AG04450 (cell line): ENCODE data around the gene ETV4. TPM values are rescaled to one million over a fixed set of nuclear protein-coding genes. Genes with fewer than 3 reads are reported as not detected.

Source experiments
- CTCF ChIA-PET: fragments of 300-600, 350-600 bp; formaldehyde crosslinking; extraction: SDS; loops from one replicate; lab custom pipeline; 2022; ENCODE audit warnings: antibody characterized with exemption, inconsistent platforms; lab: Charles Lee
- POLR2A ChIA-PET: fragments of 350-600 bp; formaldehyde crosslinking; extraction: SDS; loops from one replicate; lab custom pipeline; 2021; ENCODE audit warnings: antibody characterized with exemption, inconsistent platforms; lab: Yijun Ruan, JAX
- DNase-seq: peaks from one replicate; pipeline ENCODE4 v3.0.0-alpha.2; 2011; ENCODE audit warnings: low read depth, low spot score
- H3K27ac ChIP-seq: one replicate; pipeline ENCODE4 v1.5.1; 2012; ENCODE audit warnings: low read depth, low read length, control low read depth
- H3K27me3 ChIP-seq: one replicate; pipeline ENCODE4 v1.6.0; 2012; ENCODE audit warnings: low read length; ENCODE audit not compliant: control insufficient read depth, insufficient read depth
- H3K4me3 ChIP-seq: 2 replicates; pipeline ENCODE4 v1.5.1; 2011; ENCODE audit warnings: mild to moderate bottlenecking, low read depth, low read length, control low read depth
- H3K9me3 ChIP-seq: 2 replicates; pipeline ENCODE4 v1.5.1; 2012; ENCODE audit warnings: low read length; ENCODE audit not compliant: control insufficient read depth, insufficient read depth
- polyA plus RNA-seq: library from polyadenylated mRNA; depleted of rRNA; stranded (reverse); fragments of >200 nt; gene quantifications from 2 replicates; pipeline ENCODE4 v1.2.3, GENCODE V29; 2011
- TF ChIP-seq, protein P1 (sequence below): IDR thresholded peaks from 2 replicates; pipeline ENCODE4 v1.5.1; 2011; ENCODE audit warnings: low read depth, low read length, control low read depth, inconsistent platforms

Gene ETV4
- polyA plus RNA-seq, 1 experiment = 6.7 TPM

- no peak overlapping the region for H3K4me3 ChIP-seq
- H3K27ac ChIP-seq = no peak overlapping the region
- H3K9me3 ChIP-seq = no peaks in the 10 kb centered on the region
- no peaks in the 10 kb centered on the region for H3K27me3 ChIP-seq
- POLR2A ChIA-PET = no interaction called here
- no peak for DNase-seq
- TF ChIP-seq, protein P1, sequence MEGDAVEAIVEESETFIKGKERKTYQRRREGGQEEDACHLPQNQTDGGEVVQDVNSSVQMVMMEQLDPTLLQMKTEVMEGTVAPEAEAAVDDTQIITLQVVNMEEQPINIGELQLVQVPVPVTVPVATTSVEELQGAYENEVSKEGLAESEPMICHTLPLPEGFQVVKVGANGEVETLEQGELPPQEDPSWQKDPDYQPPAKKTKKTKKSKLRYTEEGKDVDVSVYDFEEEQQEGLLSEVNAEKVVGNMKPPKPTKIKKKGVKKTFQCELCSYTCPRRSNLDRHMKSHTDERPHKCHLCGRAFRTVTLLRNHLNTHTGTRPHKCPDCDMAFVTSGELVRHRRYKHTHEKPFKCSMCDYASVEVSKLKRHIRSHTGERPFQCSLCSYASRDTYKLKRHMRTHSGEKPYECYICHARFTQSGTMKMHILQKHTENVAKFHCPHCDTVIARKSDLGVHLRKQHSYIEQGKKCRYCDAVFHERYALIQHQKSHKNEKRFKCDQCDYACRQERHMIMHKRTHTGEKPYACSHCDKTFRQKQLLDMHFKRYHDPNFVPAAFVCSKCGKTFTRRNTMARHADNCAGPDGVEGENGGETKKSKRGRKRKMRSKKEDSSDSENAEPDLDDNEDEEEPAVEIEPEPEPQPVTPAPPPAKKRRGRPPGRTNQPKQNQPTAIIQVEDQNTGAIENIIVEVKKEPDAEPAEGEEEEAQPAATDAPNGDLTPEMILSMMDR = no peak
- CTCF ChIA-PET = interaction anchor here (0.7 to 1.5 kb wide), 2 partner anchors 24 to 413 kb away, joined by 3 to 9 read pairs; no protein-coding TSS in a partner anchor
These were observed 6.2 kb upstream of the ETV4 start for GRCh38 chr17:43552229-43552837.

DNA sequence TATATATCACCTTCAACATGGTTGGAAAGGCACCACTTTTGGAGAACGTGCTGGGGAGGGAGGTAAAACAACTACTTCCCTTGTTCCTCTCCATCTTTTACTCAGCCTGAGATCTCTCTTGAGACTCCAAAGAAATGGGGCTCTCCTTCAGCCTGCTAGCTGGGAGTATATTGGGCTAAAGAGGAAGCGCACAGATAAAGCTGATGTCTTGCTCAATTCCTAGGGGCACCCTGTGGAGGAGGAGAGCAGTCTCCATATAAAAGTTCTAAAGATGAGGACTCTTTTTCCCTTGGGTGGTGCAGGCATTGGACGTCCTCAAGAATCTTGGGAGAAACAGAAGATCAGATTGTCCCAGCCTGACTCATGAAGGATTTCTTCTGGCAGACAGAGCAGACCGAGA, 4.6 kb upstream of the ETV4 start:
- Histone ChIP-seq H3K27me3 (no peaks in the 10 kb centered on the region), H3K4me3 (no peak overlapping the region), H3K27ac (no peak overlapping the region), H3K9me3 (no peaks in the 10 kb centered on the region)
- DNase-seq = no peak
- ChIA-PET CTCF (interaction anchor here (1.5 kb wide), 1 partner anchor 26 kb away, joined by 9 read pairs; no protein-coding TSS in a partner anchor), POLR2A (no interaction called here)
- TF ChIP-seq, protein P1 = no peak

- Histone ChIP-seq H3K27me3 (no peaks in the 10 kb centered on the region), H3K27ac (no peak overlapping the region), H3K4me3 (no peak overlapping the region), H3K9me3 (no peaks in the 10 kb centered on the region)
- DNase-seq = no peak
- TF ChIP-seq, protein P1 = no peak
- POLR2A ChIA-PET = no interaction called here
- CTCF ChIA-PET = interaction anchor here (0.8 kb wide), 1 partner anchor 28 kb away, joined by 3 read pairs; no protein-coding TSS in a partner anchor
These were observed 3.4 kb upstream of the ETV4 start for GRCh38 chr17:43549496-43549895.

GRCh38 chr17:43548689-43549379, 2.7 kb upstream of the ETV4 start:
- no peak for DNase-seq
- H3K4me3 ChIP-seq = no peak overlapping the region
- H3K9me3 ChIP-seq = no peaks in the 10 kb centered on the region
- no peaks in the 10 kb centered on the region for H3K27me3 ChIP-seq
- ChIA-PET CTCF (interaction anchor here (0.6 kb wide), 1 partner anchor 65 kb away, joined by 6 read pairs; the partner anchor contains the start of gene DHX8), POLR2A (no interaction called here)
- TF ChIP-seq, protein P1 = no peak
- no peak overlapping the region for H3K27ac ChIP-seq

- no peaks in the 10 kb centered on the region for H3K27me3 ChIP-seq
- TF ChIP-seq, protein P1 = no peak
- no peaks in the 10 kb centered on the region for H3K9me3 ChIP-seq
- no peak for DNase-seq
- ChIA-PET CTCF (interaction anchor here (0.6 to 1.0 kb wide), 2 partner anchors 64 to 126 kb away, joined by 3 to 6 read pairs; partner anchors contain the start of gene DHX8), POLR2A (interaction anchor here (1.8 to 2.3 kb wide), 2 partner anchors 18 to 180 kb away, joined by 8 to 16 read pairs; no protein-coding TSS in a partner anchor)
- H3K4me3 ChIP-seq = no peak overlapping the region
- no peak overlapping the region for H3K27ac ChIP-seq
These were observed 1.6 kb upstream of the ETV4 start for GRCh38 chr17:43547659-43548256.
